Body of pancreas (tissue), 4 donors: ENCODE measurements around the gene INSIG2. TPM values are rescaled to one million over a fixed set of nuclear protein-coding genes. Genes with fewer than 3 reads are reported as not detected.
A peak's percentile ranks its signal among the peaks of the same experiment; 100 is the strongest.

Source experiments
- ATAC-seq: fragments of 150-250 bp; one replicate; pipeline ENCODE4 v1.9.1; 2016
- DNase-seq, 4 donors: peaks; one replicate each; pipeline ENCODE4 v3.0.0-alpha.2; 2019
- H3K27ac ChIP-seq, 4 donors: fragments of 200-600 bp; sonication (generic); 1 replicate in 3 of 4; 2 replicates in 1 of 4; pipeline versions ENCODE4 v1.5.1 to v1.6.1; 2016 to 2019; ENCODE audit warnings: mild to moderate bottlenecking in 1 of 4, mixed read lengths in 1 of 4, moderate library complexity in 1 of 4
- H3K27me3 ChIP-seq, 2 donors: fragments of 200-600 bp; sonication (generic); one replicate each; pipeline ENCODE4 v1.6.0; 2016; ENCODE audit warnings: mild to moderate bottlenecking in 1 of 2
- H3K36me3 ChIP-seq, 2 donors: fragments of 200-600 bp; sonication (generic); replicated peaks in 1 of 2; 2 replicates each; pipeline ENCODE4 v1.5.1; 2016; ENCODE audit warnings: low read depth in 2 of 2; ENCODE audit not compliant: insufficient read depth in 1 of 2
- H3K4me1 ChIP-seq: fragments of 200-600 bp; sonication (generic); one replicate; pipeline ENCODE4 v1.6.0; 2016
- H3K4me3 ChIP-seq, 2 donors: fragments of 200-600 bp; sonication (generic); 1 replicate in 1 of 2; 2 replicates in 1 of 2; pipeline ENCODE4 v1.5.1; 2016 to 2019
- H3K9me3 ChIP-seq, 3 donors: fragments of 200-600 bp; sonication (generic); 1 replicate in 2 of 3; 2 replicates in 1 of 3; pipeline ENCODE4 v1.5.1; 2016
- POLR2A ChIP-seq, 3 donors: fragments of 450-650 bp; IDR thresholded peaks; one replicate each; pipeline ENCODE4 v1.6.1; 2016; ENCODE audit warnings: antibody characterized with exemption in 3 of 3, mild to moderate bottlenecking in 2 of 3
- WGBS, 2 donors: methylation state at CpG; one replicate each; pipeline ENCODE4 v1.1.5; 2017; 5-methylcytosine and 5-hydroxymethylcytosine counted together
- intact Hi-C: fragments of 100-400 bp; cut with DNase I; formaldehyde crosslinking; loops from one replicate; pipeline ENCODE4 v1.15.1; 2023
- total RNA-seq, 2 donors: library from RNA; depleted of rRNA; stranded (reverse); fragments of >200 nt; gene quantifications; one replicate each; pipeline ENCODE4 v1.1.0, GENCODE V29; 2016
- TF ChIP-seq, protein P1 (sequence below), 7 experiments: fragments of 450-650 bp in 4 of 7; fragments of 200-600 bp in 3 of 7; sonication (generic) in 3 of 7; IDR thresholded peaks; one replicate each; pipeline ENCODE4 v1.5.1; 2016 to 2019; ENCODE audit warnings: antibody characterized with exemption in 7 of 7

Gene INSIG2
- total RNA-seq, 2 donors from 2014 or later: 3.6 to 25.4 TPM

DNA sequence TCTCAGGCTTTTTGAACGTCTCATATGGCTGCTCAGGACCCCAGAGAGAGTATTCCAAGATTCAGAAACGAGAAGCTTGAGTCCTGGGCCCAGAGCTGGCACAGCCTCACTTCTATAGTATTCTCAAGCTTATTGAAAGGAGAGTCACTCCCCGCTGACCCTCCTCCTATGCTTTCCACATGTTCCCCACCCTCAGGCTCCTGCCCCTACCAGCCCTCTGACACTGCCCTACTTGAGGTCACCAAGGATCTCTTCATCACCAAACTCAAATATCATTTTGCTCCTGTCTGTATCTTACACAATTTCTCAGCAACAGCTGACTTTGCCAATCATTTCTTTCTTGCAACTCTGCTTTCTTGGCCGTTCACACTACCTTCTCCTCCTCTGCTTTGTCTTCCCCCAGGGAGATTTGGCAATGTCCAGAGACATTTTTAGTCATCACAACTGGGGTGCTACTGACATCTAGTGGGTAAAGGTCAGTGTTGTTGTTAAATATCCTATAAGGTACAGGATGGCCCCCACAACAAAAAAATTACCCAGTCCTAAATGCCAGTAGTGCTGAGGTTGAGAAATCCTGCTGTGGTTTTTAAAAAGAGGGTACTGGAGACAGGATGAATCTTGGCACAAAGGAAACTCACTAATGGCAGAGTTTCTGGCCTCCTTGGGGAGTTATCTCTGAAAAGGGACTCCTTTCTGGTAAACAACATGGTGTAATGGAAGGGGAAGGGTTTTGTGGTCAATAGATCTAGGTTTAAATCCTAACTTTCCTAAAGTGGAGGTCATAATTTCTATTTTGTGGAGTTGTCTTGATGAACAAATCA is 26.9 kb upstream of the INSIG2 start:
- no peaks in the 10 kb centered on the region for H3K9me3 ChIP-seq
- peak; percentile 66 for ATAC-seq
- intact Hi-C loops: no loop called here
- DNase-seq: peak in 1 of 4 donors; percentile 40
- TF ChIP-seq, protein P1, sequence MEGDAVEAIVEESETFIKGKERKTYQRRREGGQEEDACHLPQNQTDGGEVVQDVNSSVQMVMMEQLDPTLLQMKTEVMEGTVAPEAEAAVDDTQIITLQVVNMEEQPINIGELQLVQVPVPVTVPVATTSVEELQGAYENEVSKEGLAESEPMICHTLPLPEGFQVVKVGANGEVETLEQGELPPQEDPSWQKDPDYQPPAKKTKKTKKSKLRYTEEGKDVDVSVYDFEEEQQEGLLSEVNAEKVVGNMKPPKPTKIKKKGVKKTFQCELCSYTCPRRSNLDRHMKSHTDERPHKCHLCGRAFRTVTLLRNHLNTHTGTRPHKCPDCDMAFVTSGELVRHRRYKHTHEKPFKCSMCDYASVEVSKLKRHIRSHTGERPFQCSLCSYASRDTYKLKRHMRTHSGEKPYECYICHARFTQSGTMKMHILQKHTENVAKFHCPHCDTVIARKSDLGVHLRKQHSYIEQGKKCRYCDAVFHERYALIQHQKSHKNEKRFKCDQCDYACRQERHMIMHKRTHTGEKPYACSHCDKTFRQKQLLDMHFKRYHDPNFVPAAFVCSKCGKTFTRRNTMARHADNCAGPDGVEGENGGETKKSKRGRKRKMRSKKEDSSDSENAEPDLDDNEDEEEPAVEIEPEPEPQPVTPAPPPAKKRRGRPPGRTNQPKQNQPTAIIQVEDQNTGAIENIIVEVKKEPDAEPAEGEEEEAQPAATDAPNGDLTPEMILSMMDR (IDR thresholded peaks at IDR 0.05): peak in 5 of 7 experiments; percentile 42 to 64 (median 53)
- TF ChIP-seq POLR2A (IDR thresholded peaks at IDR 0.05): no peak
- H3K4me3 ChIP-seq: no peak overlapping the region
- H3K36me3 ChIP-seq: no peaks in the 10 kb centered on the region
- H3K27ac ChIP-seq: no peak overlapping the region
- no peaks in the 10 kb centered on the region for H3K4me1 ChIP-seq
- H3K27me3 ChIP-seq: no peaks in the 10 kb centered on the region
- 66 to 73% methylated on average over 4 of the region's 4 CpGs for WGBS, 2 donors

DNA sequence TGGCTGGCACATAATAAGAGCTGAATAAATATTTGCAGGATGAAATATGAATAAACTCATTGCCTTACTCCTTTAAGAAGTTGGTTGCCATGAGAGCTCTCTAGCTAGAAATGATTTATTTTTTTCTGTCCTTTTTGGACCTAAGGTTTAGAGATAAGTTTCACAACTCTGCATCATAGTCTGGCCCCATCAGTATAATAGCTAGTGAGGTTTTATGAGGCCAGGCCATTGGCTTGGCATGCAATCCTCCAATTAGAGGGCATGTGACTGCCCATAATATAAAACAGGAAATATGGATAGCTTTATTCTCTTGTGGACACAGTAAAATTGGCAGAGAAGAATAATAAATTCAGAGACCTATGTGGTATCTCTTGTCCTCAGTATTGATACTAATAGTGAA is 26.2 kb upstream of the INSIG2 start:
- ATAC-seq: no peak
- intact Hi-C loops: no loop called here
- TF ChIP-seq POLR2A (IDR thresholded peaks at IDR 0.05): no peak
- TF ChIP-seq, protein P1 (IDR thresholded peaks at IDR 0.05): no peak

DNA sequence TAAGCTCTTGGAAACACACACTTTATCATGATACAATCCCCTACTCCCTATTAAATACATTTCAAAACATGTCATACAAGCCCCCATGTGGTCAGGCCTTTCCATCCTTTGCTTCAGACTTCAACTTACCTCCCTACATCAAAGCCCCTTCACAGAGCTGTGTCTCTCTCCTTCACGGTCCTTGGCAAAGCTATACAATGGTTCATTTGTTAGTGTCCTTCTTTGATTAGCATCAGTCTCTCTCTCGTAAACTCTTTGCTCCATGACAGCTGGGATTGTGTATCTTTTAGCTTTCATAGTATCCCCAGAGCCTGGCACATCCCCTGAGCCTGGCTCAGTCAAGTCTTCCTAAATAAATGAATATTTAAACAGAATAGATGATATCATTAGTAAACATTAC is 25.6 kb upstream of the INSIG2 start:
- 62 to 76% methylated on average over 2 of the region's 2 CpGs for WGBS, 2 donors
- DNase-seq: no peak

More for the DNA sequence above, 26.2 kb upstream of the INSIG2 start:
- Histone ChIP-seq H3K4me3 (no peak overlapping the region), H3K9me3 (no peaks in the 10 kb centered on the region), H3K27ac (no peak overlapping the region), H3K36me3 (no peaks in the 10 kb centered on the region), H3K4me1 (no peaks in the 10 kb centered on the region), H3K27me3 (no peaks in the 10 kb centered on the region)
- no peak for DNase-seq

GRCh38 chr2:118065015-118065706 is 23.1 kb upstream of the INSIG2 start:
- H3K4me1 ChIP-seq: no peaks in the 10 kb centered on the region
- H3K27me3 ChIP-seq: no peaks in the 10 kb centered on the region
- ATAC-seq (peak; percentile 47), DNase-seq (no peak)
- intact Hi-C loops: no loop called here
- no peak overlapping the region for H3K4me3 ChIP-seq
- TF ChIP-seq, protein P1 (IDR thresholded peaks at IDR 0.05): peak in 1 of 7 experiments; percentile 3
- TF ChIP-seq POLR2A (IDR thresholded peaks at IDR 0.05): no peak
- no peak overlapping the region for H3K27ac ChIP-seq
- H3K36me3 ChIP-seq: no peaks in the 10 kb centered on the region
- no peaks in the 10 kb centered on the region for H3K9me3 ChIP-seq
- 45 to 50% methylated on average over 5 of the region's 5 CpGs for WGBS, 2 donors

More for the DNA sequence above, 25.6 kb upstream of the INSIG2 start:
- Histone ChIP-seq H3K27ac (no peak overlapping the region), H3K4me3 (no peak overlapping the region), H3K36me3 (no peaks in the 10 kb centered on the region), H3K4me1 (no peaks in the 10 kb centered on the region), H3K27me3 (no peaks in the 10 kb centered on the region), H3K9me3 (no peaks in the 10 kb centered on the region)
- no peak for ATAC-seq
- TF ChIP-seq, protein P1 (IDR thresholded peaks at IDR 0.05): no peak
- TF ChIP-seq POLR2A (IDR thresholded peaks at IDR 0.05): no peak
- intact Hi-C loops: no loop called here
